GM18499 (cell line): Measurements from ENCODE around the gene DROSHA.

Source experiments
- ATAC-seq: cut with Tn5 transposase; IDR thresholded peaks from one replicate; pipeline ENCODE4 v1.9.1; 2021; ENCODE audit warnings: moderate number of reproducible peaks; ENCODE audit not compliant: insufficient read depth, unreplicated experiment

DROSHA gene

DNA sequence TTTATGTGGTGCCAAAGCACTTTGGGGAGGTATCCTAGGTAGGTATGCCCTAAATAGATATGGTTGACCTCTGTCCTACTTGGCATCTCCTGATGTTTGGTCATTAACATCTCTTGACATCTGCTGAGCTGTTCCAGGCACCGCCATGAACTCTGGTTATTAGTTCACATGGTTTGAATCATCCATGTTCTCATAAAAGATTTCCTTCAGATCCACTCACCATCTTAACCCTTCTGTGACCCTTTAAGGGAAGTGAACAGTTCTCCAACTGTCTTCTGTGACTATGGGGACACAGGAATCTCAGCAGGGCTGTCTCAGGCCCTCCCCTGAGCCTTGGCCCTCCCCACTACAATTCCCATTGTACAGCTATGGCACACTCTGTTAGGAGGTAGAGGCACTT is 170.7 kb downstream of the DROSHA start:
- no peak for ATAC-seq

GRCh38 chr5:31359839-31360238 is 172.1 kb downstream of the DROSHA start:
- ATAC-seq, result peak; percentile 70

DNA sequence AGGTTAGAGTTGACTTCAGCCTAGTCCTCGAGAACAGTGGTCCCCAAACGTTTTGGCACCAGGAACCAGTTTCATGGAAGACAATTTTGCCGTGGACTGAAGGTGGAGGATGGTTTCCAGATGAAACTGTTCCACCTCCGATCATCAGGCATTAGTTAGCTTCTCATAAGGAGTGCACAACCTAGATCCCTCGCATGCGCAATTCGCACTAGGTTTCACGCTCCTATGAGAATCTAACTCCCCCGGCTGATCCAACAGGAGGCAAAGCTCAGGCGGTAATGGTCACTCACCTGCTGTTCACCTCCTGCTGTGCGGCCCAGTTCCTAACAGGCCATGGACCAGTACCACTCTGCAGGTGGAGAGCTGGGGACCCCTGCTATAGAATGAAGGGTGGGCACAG is 174.9 kb downstream of the DROSHA start:
- ATAC-seq, result no peak

DNA sequence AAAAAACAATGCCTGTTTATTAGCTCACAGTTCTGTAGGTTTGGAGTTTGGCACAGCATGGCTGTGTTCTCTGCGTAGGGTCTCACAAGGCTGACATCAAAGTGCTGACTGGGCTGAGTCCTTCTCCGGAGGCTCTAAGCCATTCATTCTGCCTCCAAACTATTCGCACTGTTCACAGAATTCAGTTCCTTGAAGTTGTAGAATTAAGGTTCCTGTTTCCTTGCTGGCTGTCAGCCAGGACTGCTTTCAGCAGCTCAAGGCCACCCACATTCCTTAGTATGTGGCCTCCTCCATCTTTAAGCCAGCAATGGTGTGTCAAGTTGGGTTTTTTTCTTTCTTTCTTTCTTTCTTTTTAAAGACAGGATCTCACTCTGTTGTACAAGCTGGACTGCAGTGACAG is 176.6 kb downstream of the DROSHA start:
- no peak for ATAC-seq
